ENCODE measurements around the gene TEX14.

- TF ChIP-seq TAF1 (IDR thresholded peaks at IDR 0.05; ENCODE audit: low read depth, low read length) (no peak), POLR2AphosphoS5 (IDR thresholded peaks at IDR 0.05; ENCODE audit: low read depth, low read length) (no peak)
Measured at GRCh38 chr17:58702045-58702476, 10.2 kb upstream of the TEX14 start.
